Skeletal muscle tissue (tissue), 4 donors: ENCODE results near the gene VIT. TPM values are rescaled to one million over a fixed set of nuclear protein-coding genes. Genes with fewer than 3 reads are reported as not detected.

ENCODE experiments used
- H3K27ac ChIP-seq: one replicate; pipeline ENCODE4 v1.7.0; 2013; ENCODE audit warnings: mild to moderate bottlenecking, low read depth, low read length, inconsistent platforms
- H3K27me3 ChIP-seq, 3 donors: one replicate each; pipeline ENCODE4 v1.7.0; 2013; ENCODE audit warnings: low read length in 3 of 3; ENCODE audit not compliant: control insufficient read depth in 3 of 3, insufficient read depth in 3 of 3
- H3K36me3 ChIP-seq, 3 donors: one replicate each; pipeline ENCODE4 v1.7.0; 2013; ENCODE audit warnings: low read length in 3 of 3; ENCODE audit not compliant: control insufficient read depth in 3 of 3, insufficient read depth in 3 of 3
- H3K4me1 ChIP-seq, 3 donors: one replicate each; pipeline ENCODE4 v1.7.0; 2013; ENCODE audit warnings: low read length in 3 of 3, mild to moderate bottlenecking in 3 of 3; ENCODE audit not compliant: control insufficient read depth in 3 of 3, insufficient read depth in 3 of 3
- H3K4me3 ChIP-seq, 3 donors: one replicate each; pipeline ENCODE4 v1.7.0; 2013; ENCODE audit warnings: low read length in 3 of 3
- H3K9ac ChIP-seq, 3 donors: one replicate each; pipeline ENCODE4 v1.7.0; 2013; ENCODE audit warnings: low read length in 3 of 3, mild to moderate bottlenecking in 3 of 3, moderate library complexity in 2 of 3, low read depth in 1 of 3
- H3K9me3 ChIP-seq, 3 donors: one replicate each; pipeline ENCODE4 v1.7.0; 2013; ENCODE audit warnings: low read length in 3 of 3; ENCODE audit not compliant: control insufficient read depth in 3 of 3
- total RNA-seq: library from RNA; depleted of rRNA; stranded (reverse); fragments of >200 nt; gene quantifications from one replicate; pipeline ENCODE4 v1.2.3, GENCODE V29; 2014
- donor health status: Osteomylitis.

VIT gene
- total RNA-seq, 1 donor from 2014 or later, result 6.8 TPM

DNA sequence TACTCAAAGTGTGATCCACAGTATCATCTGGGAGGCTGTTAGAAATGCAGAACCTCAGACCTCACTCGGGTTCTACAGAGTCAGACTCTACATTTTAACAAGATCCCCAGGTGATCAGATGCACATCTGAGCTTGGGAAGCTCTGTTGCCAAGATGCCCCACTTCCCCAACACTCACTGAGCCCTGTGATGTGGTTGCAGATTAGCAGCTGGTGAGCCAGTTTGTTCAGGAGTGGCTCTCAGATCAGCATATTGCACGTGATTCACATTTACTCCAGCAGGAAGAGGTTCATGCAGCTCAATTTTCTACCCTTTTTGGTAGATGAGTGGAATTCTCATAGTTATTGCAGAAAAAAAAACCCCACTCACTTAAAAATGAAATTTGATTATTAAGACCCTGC is 96.4 kb downstream of the VIT start:
- Histone ChIP-seq H3K9ac (no peak overlapping the region), H3K36me3 (peaks cover 0 to 2% (median 0%) of the 10 kb centered on the region in 3 donors), H3K9me3 (no peaks in the 10 kb centered on the region), H3K4me1 (no peaks in the 10 kb centered on the region), H3K27ac (no peak overlapping the region), H3K27me3 (no peaks in the 10 kb centered on the region), H3K4me3 (no peak overlapping the region)

DNA sequence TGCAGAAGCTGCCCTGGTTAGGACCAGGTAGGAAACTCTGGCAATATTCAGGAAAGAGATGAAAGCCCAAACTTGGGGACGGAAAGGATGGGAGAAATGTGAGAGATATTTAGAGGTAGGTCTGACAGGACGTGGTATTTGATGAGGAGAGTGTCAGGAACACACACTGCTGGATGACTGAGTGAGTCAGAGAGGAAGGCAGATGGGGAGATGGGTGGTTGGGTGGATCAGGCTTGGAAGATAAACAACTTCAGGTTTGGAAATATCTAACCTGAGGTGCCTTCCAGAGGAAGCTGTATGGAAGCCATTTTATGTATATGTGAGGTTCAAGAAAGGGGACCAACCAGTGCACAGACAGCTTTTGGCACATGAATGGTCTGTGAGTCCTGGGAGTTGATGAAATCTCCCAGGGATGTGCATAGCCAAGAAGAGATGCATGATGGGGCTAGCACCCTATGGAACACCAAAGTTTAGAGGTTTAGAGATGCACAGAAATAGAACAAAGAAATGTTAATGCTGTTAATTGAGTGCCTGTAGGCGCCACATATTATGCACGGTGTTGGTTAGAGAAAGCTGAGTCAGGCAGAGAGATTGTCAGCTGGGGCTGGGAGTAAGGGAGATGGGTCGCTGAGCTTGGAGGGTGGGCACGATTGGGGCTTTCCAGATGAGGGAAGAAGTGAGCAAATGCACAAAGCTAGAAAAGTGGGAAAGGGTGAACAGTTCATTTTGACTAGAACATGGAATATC is 101.0 kb downstream of the VIT start:
- Histone ChIP-seq H3K4me3 (no peak overlapping the region), H3K4me1 (no peaks in the 10 kb centered on the region), H3K9me3 (no peaks in the 10 kb centered on the region), H3K27ac (no peak overlapping the region), H3K9ac (no peak overlapping the region), H3K27me3 (no peaks in the 10 kb centered on the region), H3K36me3 (peaks cover 0 to 2% (median under 1%) of the 10 kb centered on the region in 3 donors)

DNA sequence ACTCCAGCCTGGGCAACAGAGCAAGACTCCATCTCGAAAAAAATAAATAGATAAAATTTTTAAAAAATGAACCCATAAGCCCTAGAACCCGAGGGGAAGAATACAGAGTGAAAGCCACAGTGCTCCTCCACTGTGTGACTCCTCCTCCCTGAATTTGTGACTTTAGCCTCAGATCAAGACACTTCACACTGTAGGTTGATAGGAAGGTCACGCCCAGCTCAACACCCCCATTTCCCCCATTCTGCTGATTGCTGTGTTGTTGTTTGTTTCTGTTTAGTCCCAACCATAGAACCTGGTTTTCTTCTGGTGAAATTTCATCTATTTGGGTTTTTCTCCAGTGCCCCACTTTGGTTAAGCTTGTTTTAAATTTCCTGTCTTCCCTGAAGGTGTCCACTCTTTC is 102.2 kb downstream of the VIT start:
- Histone ChIP-seq H3K36me3 (peaks cover 0 to 3% (median 2%) of the 10 kb centered on the region in 3 donors), H3K9me3 (no peaks in the 10 kb centered on the region), H3K27me3 (no peaks in the 10 kb centered on the region), H3K4me1 (no peaks in the 10 kb centered on the region), H3K9ac (no peak overlapping the region), H3K4me3 (no peak overlapping the region), H3K27ac (no peak overlapping the region)

DNA sequence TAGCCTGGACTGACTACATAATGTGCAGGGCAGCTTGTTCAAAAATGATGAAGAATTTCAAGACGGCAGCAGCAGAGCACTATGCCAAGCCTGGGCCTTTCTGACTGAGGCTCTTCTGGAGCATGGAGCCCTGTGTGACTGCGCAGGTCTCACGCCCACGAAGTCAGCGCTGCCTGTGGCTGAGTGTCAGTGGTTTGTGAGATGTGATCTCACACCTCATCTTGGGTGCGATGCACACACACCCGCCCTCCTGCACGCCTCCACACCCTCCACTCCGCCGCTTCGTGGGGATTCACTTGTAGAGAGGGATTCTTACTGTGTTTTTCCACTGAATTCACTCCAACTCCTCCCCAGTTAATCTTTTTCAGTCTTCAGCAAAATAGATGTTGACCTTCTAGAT is 103.9 kb downstream of the VIT start:
- Histone ChIP-seq H3K27ac (no peak overlapping the region), H3K36me3 (peaks cover 0 to 3% (median 2%) of the 10 kb centered on the region in 3 donors), H3K9me3 (no peaks in the 10 kb centered on the region), H3K4me1 (no peaks in the 10 kb centered on the region), H3K4me3 (no peak overlapping the region), H3K27me3 (no peaks in the 10 kb centered on the region), H3K9ac (no peak overlapping the region)

DNA sequence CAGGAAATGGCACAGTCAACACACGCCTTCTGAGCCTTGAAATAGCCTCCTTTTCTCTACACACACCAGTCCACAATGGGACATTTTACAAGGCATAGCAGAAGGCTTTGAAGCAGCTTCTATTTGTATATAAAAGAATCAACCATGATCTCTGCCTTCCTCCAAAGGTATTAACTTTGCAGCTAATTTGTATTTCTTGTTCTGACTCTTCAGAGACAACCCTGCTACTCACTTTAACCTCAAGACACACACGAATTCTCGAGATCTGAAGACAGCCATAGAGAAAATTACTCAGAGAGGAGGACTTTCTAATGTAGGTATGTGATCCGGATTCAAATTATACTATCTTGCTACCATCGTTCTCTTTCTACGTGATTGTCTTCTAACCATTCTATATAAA is 104.6 kb downstream of the VIT start:
- Histone ChIP-seq H3K27ac (no peak overlapping the region), H3K9me3 (no peaks in the 10 kb centered on the region), H3K4me3 (no peak overlapping the region), H3K9ac (no peak overlapping the region), H3K36me3 (peaks cover 0 to 3% (median 2%) of the 10 kb centered on the region in 3 donors), H3K4me1 (no peaks in the 10 kb centered on the region), H3K27me3 (no peaks in the 10 kb centered on the region)

DNA sequence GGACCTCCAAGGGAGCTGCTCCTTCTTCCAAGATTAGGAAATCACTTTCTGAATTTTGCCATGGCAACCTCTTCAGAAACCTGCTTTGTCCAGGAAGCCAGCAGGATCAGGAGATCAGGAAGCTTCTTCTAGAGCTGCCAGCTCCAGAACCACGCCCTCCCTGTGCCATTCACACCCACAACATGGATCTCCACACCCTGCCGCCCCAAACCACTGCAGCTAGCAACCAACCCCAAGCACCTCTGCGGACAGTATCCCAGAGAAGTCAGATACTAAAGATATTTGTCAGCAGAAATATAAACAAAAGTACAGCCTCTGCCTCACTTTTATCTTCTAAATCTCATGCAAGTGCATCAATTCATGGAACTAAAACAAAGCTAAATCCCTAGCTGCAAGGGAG is 106.4 kb downstream of the VIT start:
- Histone ChIP-seq H3K36me3 (peaks cover 0 to 3% (median 2%) of the 10 kb centered on the region in 3 donors), H3K27me3 (no peaks in the 10 kb centered on the region), H3K9ac (no peak overlapping the region), H3K27ac (no peak overlapping the region), H3K4me1 (no peaks in the 10 kb centered on the region), H3K4me3 (no peak overlapping the region), H3K9me3 (no peaks in the 10 kb centered on the region)

DNA sequence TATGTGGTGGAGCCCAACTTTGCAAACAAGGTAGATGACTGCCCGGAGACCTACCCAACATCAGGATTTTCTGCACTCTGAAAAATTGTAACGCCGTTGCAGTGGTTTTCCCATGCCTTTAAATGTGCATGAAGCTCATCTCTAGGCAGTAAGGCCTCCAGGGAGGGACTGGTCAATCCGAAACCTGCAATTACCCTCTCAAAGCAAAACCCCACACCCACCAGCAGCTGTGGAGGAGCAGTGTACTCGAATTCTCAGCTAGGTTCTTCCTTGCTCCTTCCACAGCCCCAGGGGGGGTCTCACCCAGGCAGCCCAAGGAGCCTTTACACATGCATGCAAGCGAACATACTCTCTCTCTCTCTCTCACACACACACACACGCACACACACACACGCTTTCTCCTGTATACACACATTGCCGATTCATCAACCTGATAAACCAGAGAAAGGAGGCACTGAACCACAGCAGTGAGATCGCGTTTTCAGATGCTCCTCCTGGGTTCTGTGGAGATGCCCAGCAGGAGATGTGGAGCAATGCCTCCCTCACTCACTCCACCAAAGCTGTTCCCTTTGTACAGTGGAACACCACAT is 109.2 kb downstream of the VIT start:
- Histone ChIP-seq H3K27ac (no peak overlapping the region), H3K4me3 (no peak overlapping the region), H3K4me1 (no peaks in the 10 kb centered on the region), H3K9me3 (no peaks in the 10 kb centered on the region), H3K27me3 (no peaks in the 10 kb centered on the region), H3K36me3 (peaks cover 0 to 4% (median 3%) of the 10 kb centered on the region in 3 donors), H3K9ac (no peak overlapping the region)

DNA sequence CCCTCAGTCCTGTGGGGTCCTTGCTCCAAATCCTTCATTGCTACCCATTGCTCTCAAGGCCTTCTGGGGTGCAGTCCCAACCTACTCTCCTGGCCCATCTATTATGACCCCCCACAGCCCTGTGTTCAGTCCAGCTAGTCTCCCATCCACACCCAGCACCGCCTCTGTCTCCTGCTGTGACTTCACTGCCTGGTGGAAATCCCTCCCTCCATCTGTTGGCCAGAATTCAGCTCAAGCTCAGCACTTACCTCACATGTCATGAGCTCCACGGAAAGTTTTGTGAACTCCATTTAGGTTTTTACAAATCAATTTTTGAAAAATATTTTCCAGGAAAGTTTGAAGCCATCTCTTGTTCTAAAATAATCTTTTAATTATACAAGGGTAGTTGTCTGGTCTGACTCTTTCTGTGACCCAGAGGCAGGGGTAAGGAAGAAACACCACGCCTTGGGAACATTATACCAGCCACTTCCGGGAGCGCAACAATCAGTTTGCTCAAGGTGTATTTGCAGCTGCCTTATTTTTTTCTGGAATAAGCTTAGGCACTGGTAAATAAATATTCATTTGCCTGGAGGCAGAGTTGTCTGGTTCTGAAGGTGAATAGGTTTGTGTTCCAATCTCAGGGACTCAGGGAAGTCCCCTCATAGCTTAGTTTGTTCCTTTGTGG is 110.8 kb downstream of the VIT start:
- no peak overlapping the region for H3K9ac ChIP-seq
- no peaks in the 10 kb centered on the region for H3K27me3 ChIP-seq
- H3K27ac ChIP-seq, result no peak overlapping the region
- H3K36me3 ChIP-seq, result peaks cover 0 to 4% (median 2%) of the 10 kb centered on the region in 3 donors
- H3K4me1 ChIP-seq, result no peaks in the 10 kb centered on the region
- H3K9me3 ChIP-seq, result no peaks in the 10 kb centered on the region
- H3K4me3 ChIP-seq, result no peak overlapping the region

DNA sequence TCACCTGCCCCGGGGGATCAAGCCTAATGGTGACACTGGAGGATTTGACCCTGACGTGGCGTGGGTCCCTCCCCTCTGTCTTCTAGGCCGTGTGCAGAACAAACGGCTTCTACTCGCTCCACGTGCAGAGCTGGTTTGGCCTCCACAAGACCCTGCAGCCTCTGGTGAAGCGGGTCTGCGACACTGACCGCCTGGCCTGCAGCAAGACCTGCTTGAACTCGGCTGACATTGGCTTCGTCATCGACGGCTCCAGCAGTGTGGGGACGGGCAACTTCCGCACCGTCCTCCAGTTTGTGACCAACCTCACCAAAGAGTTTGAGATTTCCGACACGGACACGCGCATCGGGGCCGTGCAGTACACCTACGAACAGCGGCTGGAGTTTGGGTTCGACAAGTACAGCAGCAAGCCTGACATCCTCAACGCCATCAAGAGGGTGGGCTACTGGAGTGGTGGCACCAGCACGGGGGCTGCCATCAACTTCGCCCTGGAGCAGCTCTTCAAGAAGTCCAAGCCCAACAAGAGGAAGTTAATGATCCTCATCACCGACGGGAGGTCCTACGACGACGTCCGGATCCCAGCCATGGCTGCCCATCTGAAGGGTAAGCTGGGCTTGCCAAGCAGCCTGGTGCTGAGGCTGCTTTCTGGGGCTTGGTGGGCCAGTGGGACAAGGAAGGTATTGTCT is 112.0 kb downstream of the VIT start:
- Histone ChIP-seq H3K27ac (no peak overlapping the region), H3K4me1 (no peaks in the 10 kb centered on the region), H3K9me3 (no peaks in the 10 kb centered on the region), H3K4me3 (no peak overlapping the region), H3K27me3 (no peaks in the 10 kb centered on the region), H3K36me3 (peaks cover 0 to 2% (median 0%) of the 10 kb centered on the region in 3 donors), H3K9ac (no peak overlapping the region)

DNA sequence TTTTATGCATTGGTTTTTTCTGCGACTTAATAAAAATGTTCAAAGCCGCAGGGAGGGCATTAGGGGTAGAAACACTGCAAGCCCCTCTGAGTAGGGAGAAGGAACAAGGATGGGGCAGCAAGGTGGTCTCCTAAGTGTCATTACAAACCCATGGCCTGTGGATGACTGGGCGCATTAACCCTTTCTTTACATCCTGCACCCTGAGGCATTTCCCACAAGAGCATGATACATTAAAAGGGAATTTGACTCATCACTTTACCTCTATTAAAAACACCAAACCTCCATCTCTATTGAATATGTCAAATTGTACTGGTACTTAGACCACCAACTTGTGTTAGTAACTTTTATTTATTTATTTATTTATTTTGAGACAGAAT is 112.5 kb downstream of the VIT start:
- Histone ChIP-seq H3K27me3 (no peaks in the 10 kb centered on the region), H3K9ac (no peak overlapping the region), H3K4me3 (no peak overlapping the region), H3K36me3 (peaks cover 0 to 2% (median 0%) of the 10 kb centered on the region in 3 donors), H3K4me1 (no peaks in the 10 kb centered on the region), H3K9me3 (no peaks in the 10 kb centered on the region), H3K27ac (no peak overlapping the region)
